Stimulated activated naive CD4-positive, alpha-beta T cell treated with Interleukin-2 at 50 U/mL for 16 hours (primary cell): Measurements from ENCODE around the gene KIAA1217.

Source experiments
- DNase-seq: peaks from one replicate; lab custom pipeline; 2025; lab: John Stamatoyannopoulos, UW

KIAA1217 gene

DNA sequence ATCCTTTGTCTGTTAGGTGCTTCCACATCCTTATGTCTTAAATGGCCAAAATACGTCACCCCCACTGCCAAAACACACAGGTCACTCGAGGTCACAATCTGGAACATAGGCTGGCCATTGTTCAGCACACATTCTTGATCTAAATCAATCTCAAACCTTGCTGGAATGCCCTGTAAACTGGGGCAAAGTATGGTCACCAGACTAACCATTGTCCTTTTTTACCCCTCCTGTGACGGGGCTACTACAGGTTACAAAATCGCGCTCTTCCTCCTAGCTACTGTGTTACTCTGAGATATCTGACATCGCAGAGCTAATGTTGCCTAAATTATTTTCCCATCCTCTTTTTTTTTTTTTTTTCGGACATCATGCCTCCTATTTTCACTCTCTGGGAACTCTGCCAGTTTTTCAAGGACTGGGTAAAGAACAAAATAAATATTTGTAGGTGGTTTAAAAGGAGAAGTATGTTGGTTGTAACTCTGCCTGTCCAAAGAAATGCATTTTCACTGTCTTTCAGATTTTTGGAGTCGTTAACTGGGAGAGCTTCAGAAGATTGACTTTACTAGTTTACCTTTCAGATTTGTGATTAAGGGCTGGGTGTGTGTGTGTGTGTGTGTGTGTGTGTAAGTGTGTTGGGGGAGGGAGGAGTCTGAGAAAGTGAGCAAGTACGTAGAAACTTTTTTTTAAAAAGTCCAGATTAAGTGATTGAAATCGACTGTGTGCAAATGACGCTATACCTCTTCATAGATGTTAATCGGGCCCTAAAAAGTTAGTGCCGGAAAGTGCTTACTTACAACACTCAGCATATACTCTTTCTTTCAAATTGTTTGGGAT is 942 bp upstream of the KIAA1217 start:
- no peak for DNase-seq

DNA sequence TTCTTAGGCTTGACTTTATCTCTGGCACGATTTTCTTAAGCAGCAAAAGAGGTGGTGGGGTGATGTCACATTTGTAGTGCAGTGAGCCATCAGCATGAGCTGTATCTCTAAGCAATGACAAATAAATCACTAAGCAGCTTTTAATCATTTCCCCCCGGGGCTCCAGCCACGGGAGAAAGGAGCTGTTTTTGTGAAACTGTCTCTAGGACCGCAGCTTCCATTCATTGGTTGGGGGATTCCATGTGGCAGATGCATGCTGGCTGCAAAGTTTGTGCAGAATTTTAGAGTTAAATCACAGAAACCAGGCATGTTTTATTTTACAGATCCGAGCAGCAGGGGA is 464 bp downstream of the KIAA1217 start:
- peak; percentile 20 for DNase-seq

GRCh38 chr10:24209946-24210491 is 1.1 kb downstream of the KIAA1217 start:
- DNase-seq: peak; percentile 35

DNA sequence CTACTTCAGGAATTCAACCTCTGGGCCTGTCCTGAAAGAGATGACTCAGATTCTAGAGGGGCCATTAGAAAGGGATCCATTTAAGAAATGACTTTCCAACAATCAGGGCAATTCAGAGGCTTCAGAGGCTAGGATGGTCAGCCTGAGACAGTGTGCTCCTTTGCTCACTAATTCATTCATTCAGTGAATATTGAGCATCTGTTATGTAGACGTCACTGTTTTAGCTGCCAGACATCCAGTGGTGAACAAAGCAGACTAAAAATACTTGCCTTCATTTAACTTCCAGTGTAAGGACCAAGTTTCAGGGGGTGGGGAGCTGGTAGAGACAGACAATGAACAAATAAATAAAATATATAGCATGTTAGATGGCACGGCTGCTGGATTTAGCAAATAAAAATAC is 1.6 kb downstream of the KIAA1217 start:
- no peak for DNase-seq

DNA sequence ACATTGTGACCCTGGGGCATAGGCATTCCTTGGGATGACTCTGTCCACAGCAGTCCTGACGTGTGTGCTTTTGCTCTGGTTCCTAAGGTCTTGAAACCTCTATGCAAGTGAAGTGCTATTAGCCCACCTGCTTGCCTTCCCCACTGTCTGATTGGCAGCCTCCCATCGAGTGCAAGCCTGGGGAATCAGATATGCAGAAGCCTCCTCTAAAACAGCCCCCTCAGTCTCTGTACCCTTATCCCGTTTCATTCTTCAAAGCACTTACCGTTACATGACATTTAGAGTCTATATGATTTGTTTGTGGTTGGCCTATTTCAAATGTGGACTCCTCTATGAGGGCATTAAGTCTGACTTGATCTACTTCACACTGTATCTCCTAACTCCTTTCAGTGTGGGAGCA is 4.3 kb downstream of the KIAA1217 start:
- no peak for DNase-seq

- DNase-seq: no peak
Measured at GRCh38 chr10:24213881-24214280, 4.9 kb downstream of the KIAA1217 start.

- no peak for DNase-seq
Measured at GRCh38 chr10:24214762-24215161, 5.8 kb downstream of the KIAA1217 start.

DNA sequence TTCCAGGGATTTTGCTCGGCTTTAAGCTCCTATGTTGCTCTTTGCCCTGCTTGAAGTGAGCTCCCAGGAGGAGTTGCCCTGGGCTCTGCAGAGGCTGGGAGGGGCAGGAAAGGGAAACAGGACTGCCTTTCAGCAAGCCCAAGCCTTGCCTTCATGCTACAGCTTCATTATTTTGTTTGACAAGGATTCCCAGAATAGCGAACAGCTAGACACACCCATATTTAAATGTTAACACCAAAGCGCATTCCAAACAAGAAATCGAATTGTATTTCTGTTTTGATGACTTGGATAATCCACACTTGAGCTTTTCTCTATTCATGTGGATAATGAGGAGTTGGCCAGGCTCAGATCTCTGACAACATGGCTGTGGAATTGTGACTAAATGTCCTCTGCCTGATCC is 6.3 kb downstream of the KIAA1217 start:
- DNase-seq: no peak

GRCh38 chr10:24215603-24216002 is 6.7 kb downstream of the KIAA1217 start:
- no peak for DNase-seq

GRCh38 chr10:24219963-24220362 is 11.0 kb downstream of the KIAA1217 start:
- DNase-seq: no peak

- no peak for DNase-seq
Measured at GRCh38 chr10:24223341-24223740, 14.4 kb downstream of the KIAA1217 start.

DNA sequence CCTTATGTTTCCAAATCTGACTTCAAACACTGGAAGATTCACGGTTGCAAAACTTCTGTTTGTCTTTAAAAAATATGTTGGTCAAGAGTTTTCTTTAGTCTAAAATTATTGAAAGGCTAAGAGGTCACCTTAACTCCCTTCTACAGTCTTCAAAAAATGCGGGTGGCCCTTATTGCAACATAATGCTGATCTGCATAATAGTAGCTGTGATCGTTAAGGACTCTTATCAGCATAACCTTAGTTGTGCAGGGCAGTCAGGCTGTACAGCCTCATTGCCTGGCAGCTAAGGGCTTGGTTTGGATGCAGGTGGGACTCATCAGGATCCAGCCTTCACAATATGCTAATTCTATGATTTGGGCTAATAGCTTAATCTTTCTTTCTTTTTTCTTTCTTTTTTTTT is 15.0 kb downstream of the KIAA1217 start:
- DNase-seq: no peak

GRCh38 chr10:24228642-24229041 is 19.7 kb downstream of the KIAA1217 start:
- no peak for DNase-seq

DNA sequence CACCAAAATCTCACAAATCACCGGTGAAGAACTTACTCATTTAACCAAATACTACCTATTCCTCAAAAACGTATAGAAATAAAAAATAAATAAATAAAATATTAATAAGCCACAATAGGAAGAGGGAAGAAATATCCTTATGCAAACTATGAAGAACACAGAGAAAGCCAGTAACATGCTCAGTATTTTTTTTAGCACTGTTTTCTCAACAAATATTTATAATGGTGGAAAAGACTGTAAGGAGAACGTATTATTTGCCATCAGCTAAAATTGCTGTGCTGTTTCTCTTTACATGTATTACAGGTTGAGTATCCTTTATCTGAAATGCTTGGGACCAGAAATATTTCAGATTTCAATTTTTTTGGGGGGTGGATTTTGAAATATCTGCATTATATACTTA is 21.0 kb downstream of the KIAA1217 start:
- no peak for DNase-seq

GRCh38 chr10:24231200-24231599 is 22.3 kb downstream of the KIAA1217 start:
- DNase-seq: no peak

DNA sequence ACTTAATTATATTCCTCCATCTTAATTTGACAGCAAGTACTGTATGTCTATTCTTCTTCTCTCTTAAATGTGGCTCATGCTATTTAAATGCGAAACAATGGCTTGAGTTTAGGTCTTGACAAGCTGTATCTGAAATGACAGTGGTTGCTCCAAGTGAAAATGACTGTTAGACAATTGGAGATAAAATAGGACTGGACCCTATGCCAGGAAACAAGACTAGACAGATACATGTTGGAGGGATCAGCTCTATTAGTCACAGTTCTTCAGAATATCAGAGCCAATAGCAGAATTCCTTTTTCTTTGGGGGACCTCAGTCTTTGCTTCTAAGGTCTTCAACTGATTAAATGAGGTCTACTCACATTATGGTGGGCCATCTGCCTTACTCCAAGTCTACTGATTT is 25.8 kb downstream of the KIAA1217 start:
- DNase-seq: no peak

- DNase-seq: no peak
Measured at GRCh38 chr10:24235471-24235870, 26.5 kb downstream of the KIAA1217 start.

DNA sequence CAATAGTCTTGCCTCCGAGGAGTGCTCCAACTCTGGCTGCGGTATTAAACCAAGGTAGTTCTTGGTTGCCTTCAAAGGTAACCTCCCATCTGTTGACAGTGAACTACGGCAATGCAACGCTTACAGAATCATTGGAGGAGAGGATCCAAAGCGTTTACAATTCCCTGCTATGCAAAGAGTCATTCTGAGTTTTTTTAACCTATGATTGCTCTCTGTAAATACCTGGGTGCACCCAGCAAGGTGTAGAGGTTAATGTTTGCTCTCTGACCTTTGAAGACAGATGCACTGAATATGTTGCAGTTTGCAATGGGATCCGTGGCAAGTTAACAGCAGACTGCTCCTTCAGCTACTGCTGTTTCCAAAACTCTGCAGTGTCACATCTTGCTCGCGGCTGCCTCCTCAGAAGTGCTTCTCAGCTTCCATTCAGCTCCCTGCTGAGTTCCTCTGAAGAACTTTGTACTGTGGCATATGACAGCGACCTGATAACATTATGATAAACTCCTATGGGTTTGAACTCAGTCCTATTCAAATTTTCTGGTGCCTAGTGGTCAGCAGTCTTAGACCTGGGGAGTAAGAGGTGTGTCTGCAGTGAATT is 29.0 kb downstream of the KIAA1217 start:
- DNase-seq: no peak

GRCh38 chr10:24238519-24239247 is 29.7 kb downstream of the KIAA1217 start:
- DNase-seq: no peak

- no peak for DNase-seq
Measured at GRCh38 chr10:24239289-24240040, 30.5 kb downstream of the KIAA1217 start.

GRCh38 chr10:24240041-24240751 is 31.3 kb downstream of the KIAA1217 start:
- DNase-seq: no peak
